K562 (cell line): Measurements from ENCODE around the gene LCA5L. TPM values are rescaled to one million over a fixed set of nuclear protein-coding genes. Genes with fewer than 3 reads are reported as not detected.

Experiments
- BCL6 ChIP-seq: fragments of 250-450 bp; sonication (Bioruptor Pico); IDR thresholded peaks from 2 replicates; pipeline ENCODE4 v1.4.0; 2020
- BDP1 ChIP-seq: IDR thresholded peaks from 3 replicates; pipeline ENCODE4 v1.6.1; 2011; ENCODE audit not compliant: insufficient read length, insufficient read depth
- CHCHD3 ChIP-seq: fragments of 250-450 bp; sonication (Bioruptor Pico); IDR thresholded peaks from 2 replicates; pipeline ENCODE4 v2.1.2; 2022; ENCODE audit warnings: mild to moderate bottlenecking
- FOSL1 ChIP-seq: fragments of 200-800 bp; sonication (Bioruptor generic); conservative IDR thresholded peaks from 2 replicates; pipeline ENCODE4 v1.6.1; 2016; ENCODE audit warnings: missing genetic modification characterization, missing compliant biosample characterization
- FOXK2 ChIP-seq, 2 experiments: fragments of 450-650 bp; IDR thresholded peaks in 1 of 2; conservative IDR thresholded peaks in 1 of 2; 2 replicates each; pipeline ENCODE4 v1.6.1; 2016; ENCODE audit warnings: low read depth in 2 of 2, mild to moderate bottlenecking in 1 of 2
- HDGF ChIP-seq: fragments of 450-650 bp; IDR thresholded peaks from 2 replicates; pipeline ENCODE4 v1.6.1; 2016
- JUND ChIP-seq, 2 experiments: IDR thresholded peaks; 2 replicates in 1 of 2; 3 replicates in 1 of 2; pipeline ENCODE4 v1.6.1; 2011; ENCODE audit warnings: borderline replicate concordance in 2 of 2, low read depth in 2 of 2, low read length in 2 of 2, improper control_type of control experiment in 1 of 2, missing biosample characterization in 1 of 2, missing genetic modification characterization in 1 of 2, missing genetic modification reagents in 1 of 2
- LEF1 ChIP-seq: fragments of 450-650 bp; IDR thresholded peaks from 2 replicates; pipeline ENCODE4 v1.6.1; 2016; ENCODE audit warnings: mild to moderate bottlenecking
- MCM3 ChIP-seq: fragments of 450-650 bp; IDR thresholded peaks from 2 replicates; pipeline ENCODE4 v1.6.1; 2016
- NR2C1 ChIP-seq, 2 experiments: fragments of 450-650 bp; IDR thresholded peaks; 2 replicates each; pipeline ENCODE4 v1.6.1; 2017; ENCODE audit warnings: mild to moderate bottlenecking in 2 of 2, antibody characterized with exemption in 1 of 2, inconsistent platforms in 1 of 2, missing compliant biosample characterization in 1 of 2, missing genetic modification characterization in 1 of 2
- PML ChIP-seq: IDR thresholded peaks from 2 replicates; pipeline ENCODE4 v1.6.1; 2012; ENCODE audit warnings: low read length, inconsistent platforms
- STAG1 ChIP-seq: sonication (generic); formaldehyde crosslinking; IDR thresholded peaks from 2 replicates; pipeline ENCODE4 v1.5.0; 2020; ENCODE audit warnings: missing genetic modification reagents, borderline replicate concordance
- TCFL5 ChIP-seq: fragments of 250-450 bp; sonication (Bioruptor Pico); conservative IDR thresholded peaks from 2 replicates; pipeline ENCODE4 v1.6.1; 2021; ENCODE audit warnings: mild to moderate bottlenecking, moderate library complexity, matching md5 sums
- TFAM ChIP-seq: fragments of 250-450 bp; sonication (Bioruptor Pico); conservative IDR thresholded peaks from 2 replicates; pipeline ENCODE4 v1.5.0; 2021; ENCODE audit warnings: mild to moderate bottlenecking, moderate library complexity
- TOE1 ChIP-seq, 2 experiments: fragments of 450-650 bp in 1 of 2; sonication (generic) in 1 of 2; formaldehyde crosslinking in 1 of 2; IDR thresholded peaks; 2 replicates each; pipeline versions ENCODE4 v1.7.1 to v1.8.0; 2016 to 2022; ENCODE audit warnings: borderline replicate concordance in 2 of 2, mild to moderate bottlenecking in 2 of 2, antibody characterized with exemption in 1 of 2, inconsistent platforms in 1 of 2, low read depth in 1 of 2, missing genetic modification reagents in 1 of 2, moderate library complexity in 1 of 2
- XRCC5 ChIP-seq: fragments of 200-400 bp; formaldehyde crosslinking; IDR thresholded peaks from 2 replicates; pipeline ENCODE4 v1.6.1; 2017; ENCODE audit warnings: low read depth, mild to moderate bottlenecking, low read length
- ZNF239 ChIP-seq: fragments of 250-450 bp; sonication (Bioruptor Pico); IDR thresholded peaks from 2 replicates; pipeline ENCODE4 v1.4.0; 2020; ENCODE audit warnings: mild to moderate bottlenecking
- ZNF695 ChIP-seq: fragments of 450-650 bp; formaldehyde crosslinking; IDR thresholded peaks from 2 replicates; pipeline ENCODE4 v1.4.0; 2020; ENCODE audit warnings: mild to moderate bottlenecking, moderate library complexity
- polyA plus RNA-seq, 8 experiments: library from polyadenylated mRNA; depleted of rRNA in 4 of 8; stranded (reverse) in 5 of 8; unstranded in 3 of 8; fragments of >200 nt; fragmentation: Nextera tagmentation in 2 of 8; fragmentation: Illumina TruSeq in 1 of 8; extraction: Ambion mirVana in 2 of 8; extraction: Trizol in 1 of 8; gene quantifications; 2 replicates each; pipeline versions ENCODE4 v1.2.1 to v1.2.3, GENCODE V29; 2011 to 2014; ENCODE audit warnings: inconsistent platforms in 1 of 8, missing spikeins in 1 of 8
- total RNA-seq, 7 experiments: library from RNA; depleted of rRNA in 6 of 7; stranded (reverse); fragments of >200 nt in 6 of 7; fragmentation: Illumina TruSeq in 2 of 7; extraction: Trizol in 2 of 7; gene quantifications; 2 replicates each; pipeline versions ENCODE4 v1.2.1 to v1.2.3, GENCODE V29; 2011 to 2021; ENCODE audit warnings: low replicate concordance in 1 of 7
- TF ChIP-seq, protein P1 (sequence below): fragments of 250-450 bp; sonication (Bioruptor Pico); IDR thresholded peaks from 2 replicates; pipeline ENCODE4 v1.9.0; 2021; ENCODE audit warnings: mild to moderate bottlenecking, inconsistent platforms
- TF ChIP-seq, protein P2 (sequence below): sonication (generic); formaldehyde crosslinking; IDR thresholded peaks from 2 replicates; pipeline ENCODE4 v1.8.1; 2023; ENCODE audit warnings: mild to moderate bottlenecking, missing genetic modification reagents
- TF ChIP-seq, protein P3 (sequence below): sonication (generic); formaldehyde crosslinking; IDR thresholded peaks from 2 replicates; pipeline ENCODE4 v1.8.0; 2022; ENCODE audit warnings: mild to moderate bottlenecking, missing genetic modification reagents, borderline replicate concordance

Gene LCA5L
- total and polyA plus RNA-seq, 9 of the 15 experiments (the other 6 are each of a cell fraction or from before 2014, with no cell fraction given) = 1.8 to 4.9 (median 3.8) TPM

DNA sequence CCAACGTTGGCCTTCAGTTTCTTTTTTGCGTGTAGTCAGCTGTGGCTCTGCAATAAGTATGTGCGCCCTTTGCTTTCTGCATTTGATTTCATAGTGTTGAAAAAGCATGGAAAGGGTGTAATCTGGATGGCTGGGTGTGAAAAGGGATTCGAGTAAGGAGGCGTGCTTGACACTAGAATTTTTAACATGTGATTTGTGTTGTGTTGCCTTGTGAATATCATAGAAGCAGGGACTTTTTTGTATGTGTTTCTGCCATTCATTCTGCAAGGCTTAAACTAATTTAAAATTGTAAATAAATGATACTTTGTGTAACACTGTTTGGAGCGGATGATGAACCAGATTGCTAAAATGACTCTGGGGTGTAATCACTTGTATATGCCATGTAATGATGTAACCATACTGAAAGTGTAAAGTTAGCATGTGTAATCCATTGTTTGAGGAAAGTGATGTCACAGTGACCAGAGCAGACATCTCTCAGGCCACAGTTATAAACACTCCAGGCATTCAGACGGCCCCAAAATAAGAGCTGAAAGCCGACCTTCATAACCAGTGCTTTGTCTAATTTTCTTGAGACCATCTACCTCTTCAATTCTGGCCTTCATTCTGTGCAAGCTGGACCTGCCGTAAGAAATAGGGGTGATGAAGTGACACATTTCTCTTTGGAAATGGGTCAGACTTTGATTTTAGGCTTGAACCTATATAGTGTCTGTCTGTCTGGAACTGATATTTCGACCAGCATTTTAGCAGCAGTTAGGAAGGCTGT lies 6.8 kb upstream of the LCA5L start (continued):
- TF ChIP-seq FOSL1 (tag) = peak; percentile 61
- no peak for TF ChIP-seq BDP1
- no peak for TF ChIP-seq XRCC5
- no peak for TF ChIP-seq BCL6 (CRISPR knock-in tag)
- TF ChIP-seq TFAM = no peak
- TF ChIP-seq, protein P1, sequence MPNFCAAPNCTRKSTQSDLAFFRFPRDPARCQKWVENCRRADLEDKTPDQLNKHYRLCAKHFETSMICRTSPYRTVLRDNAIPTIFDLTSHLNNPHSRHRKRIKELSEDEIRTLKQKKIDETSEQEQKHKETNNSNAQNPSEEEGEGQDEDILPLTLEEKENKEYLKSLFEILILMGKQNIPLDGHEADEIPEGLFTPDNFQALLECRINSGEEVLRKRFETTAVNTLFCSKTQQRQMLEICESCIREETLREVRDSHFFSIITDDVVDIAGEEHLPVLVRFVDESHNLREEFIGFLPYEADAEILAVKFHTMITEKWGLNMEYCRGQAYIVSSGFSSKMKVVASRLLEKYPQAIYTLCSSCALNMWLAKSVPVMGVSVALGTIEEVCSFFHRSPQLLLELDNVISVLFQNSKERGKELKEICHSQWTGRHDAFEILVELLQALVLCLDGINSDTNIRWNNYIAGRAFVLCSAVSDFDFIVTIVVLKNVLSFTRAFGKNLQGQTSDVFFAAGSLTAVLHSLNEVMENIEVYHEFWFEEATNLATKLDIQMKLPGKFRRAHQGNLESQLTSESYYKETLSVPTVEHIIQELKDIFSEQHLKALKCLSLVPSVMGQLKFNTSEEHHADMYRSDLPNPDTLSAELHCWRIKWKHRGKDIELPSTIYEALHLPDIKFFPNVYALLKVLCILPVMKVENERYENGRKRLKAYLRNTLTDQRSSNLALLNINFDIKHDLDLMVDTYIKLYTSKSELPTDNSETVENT (CRISPR knock-in tag) = no peak
- TF ChIP-seq CHCHD3 (CRISPR knock-in tag) = no peak
- TF ChIP-seq ZNF239 (CRISPR knock-in tag) = no peak
- peak; percentile 83; the same call in 1 of the 2 replicates for TF ChIP-seq JUND (IDR thresholded peaks at IDR 0.05; ENCODE audit: borderline replicate concordance, low read depth, low read length)
- TF ChIP-seq JUND (tag; IDR thresholded peaks at IDR 0.05; ENCODE audit: borderline replicate concordance, low read depth, low read length) = peak; percentile 75
- no peak for TF ChIP-seq HDGF
- TF ChIP-seq FOXK2 (conservative IDR thresholded peaks at IDR 0.05 in 1 of 2, IDR thresholded peaks at IDR 0.05 in 1 of 2; ENCODE audit: low read depth in 2 of 2) = no peak; a peak in 2 of 4 replicates
- TF ChIP-seq ZNF695 = no peak
- TF ChIP-seq, protein P2, sequence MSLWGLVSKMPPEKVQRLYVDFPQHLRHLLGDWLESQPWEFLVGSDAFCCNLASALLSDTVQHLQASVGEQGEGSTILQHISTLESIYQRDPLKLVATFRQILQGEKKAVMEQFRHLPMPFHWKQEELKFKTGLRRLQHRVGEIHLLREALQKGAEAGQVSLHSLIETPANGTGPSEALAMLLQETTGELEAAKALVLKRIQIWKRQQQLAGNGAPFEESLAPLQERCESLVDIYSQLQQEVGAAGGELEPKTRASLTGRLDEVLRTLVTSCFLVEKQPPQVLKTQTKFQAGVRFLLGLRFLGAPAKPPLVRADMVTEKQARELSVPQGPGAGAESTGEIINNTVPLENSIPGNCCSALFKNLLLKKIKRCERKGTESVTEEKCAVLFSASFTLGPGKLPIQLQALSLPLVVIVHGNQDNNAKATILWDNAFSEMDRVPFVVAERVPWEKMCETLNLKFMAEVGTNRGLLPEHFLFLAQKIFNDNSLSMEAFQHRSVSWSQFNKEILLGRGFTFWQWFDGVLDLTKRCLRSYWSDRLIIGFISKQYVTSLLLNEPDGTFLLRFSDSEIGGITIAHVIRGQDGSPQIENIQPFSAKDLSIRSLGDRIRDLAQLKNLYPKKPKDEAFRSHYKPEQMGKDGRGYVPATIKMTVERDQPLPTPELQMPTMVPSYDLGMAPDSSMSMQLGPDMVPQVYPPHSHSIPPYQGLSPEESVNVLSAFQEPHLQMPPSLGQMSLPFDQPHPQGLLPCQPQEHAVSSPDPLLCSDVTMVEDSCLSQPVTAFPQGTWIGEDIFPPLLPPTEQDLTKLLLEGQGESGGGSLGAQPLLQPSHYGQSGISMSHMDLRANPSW (CRISPR knock-in tag) = no peak
- no peak for TF ChIP-seq PML
- TF ChIP-seq LEF1 = no peak; the same call in 1 of the 2 replicates
- 0 out of 2 replicates have a peak, but pooled peaks have one; percentile 24 for TF ChIP-seq TOE1 (IDR thresholded peaks at IDR 0.05; ENCODE audit: borderline replicate concordance)
- no peak for TF ChIP-seq TOE1 (CRISPR knock-in tag; IDR thresholded peaks at IDR 0.05; ENCODE audit: borderline replicate concordance, low read depth)
- TF ChIP-seq NR2C1 (IDR thresholded peaks at IDR 0.05) = no peak
- peak; percentile 20; the same call in 1 of the 2 replicates for TF ChIP-seq NR2C1 (tag; IDR thresholded peaks at IDR 0.05)
- TF ChIP-seq TCFL5 = no peak
- TF ChIP-seq, protein P3, sequence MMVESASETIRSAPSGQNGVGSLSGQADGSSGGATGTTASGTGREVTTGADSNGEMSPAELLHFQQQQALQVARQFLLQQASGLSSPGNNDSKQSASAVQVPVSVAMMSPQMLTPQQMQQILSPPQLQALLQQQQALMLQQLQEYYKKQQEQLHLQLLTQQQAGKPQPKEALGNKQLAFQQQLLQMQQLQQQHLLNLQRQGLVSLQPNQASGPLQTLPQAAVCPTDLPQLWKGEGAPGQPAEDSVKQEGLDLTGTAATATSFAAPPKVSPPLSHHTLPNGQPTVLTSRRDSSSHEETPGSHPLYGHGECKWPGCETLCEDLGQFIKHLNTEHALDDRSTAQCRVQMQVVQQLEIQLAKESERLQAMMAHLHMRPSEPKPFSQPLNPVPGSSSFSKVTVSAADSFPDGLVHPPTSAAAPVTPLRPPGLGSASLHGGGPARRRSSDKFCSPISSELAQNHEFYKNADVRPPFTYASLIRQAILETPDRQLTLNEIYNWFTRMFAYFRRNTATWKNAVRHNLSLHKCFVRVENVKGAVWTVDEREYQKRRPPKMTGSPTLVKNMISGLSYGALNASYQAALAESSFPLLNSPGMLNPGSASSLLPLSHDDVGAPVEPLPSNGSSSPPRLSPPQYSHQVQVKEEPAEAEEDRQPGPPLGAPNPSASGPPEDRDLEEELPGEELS (CRISPR knock-in tag) = no peak
- no peak for TF ChIP-seq STAG1 (CRISPR knock-in tag)
- no peak for TF ChIP-seq MCM3
